ENCODE measurements around the gene C10orf143.

The C10orf143 gene

GRCh38 chr10:130014263-130015074 is 96.2 kb downstream of the C10orf143 start:
- DNase-seq (ENCODE audit: low read depth), result no peak

Measured in activated T-helper 1 cell treated with Interleukin-2 at 50 U/mL for 16 hours (primary cell).